ENCODE data around the gene LBR.

DNA sequence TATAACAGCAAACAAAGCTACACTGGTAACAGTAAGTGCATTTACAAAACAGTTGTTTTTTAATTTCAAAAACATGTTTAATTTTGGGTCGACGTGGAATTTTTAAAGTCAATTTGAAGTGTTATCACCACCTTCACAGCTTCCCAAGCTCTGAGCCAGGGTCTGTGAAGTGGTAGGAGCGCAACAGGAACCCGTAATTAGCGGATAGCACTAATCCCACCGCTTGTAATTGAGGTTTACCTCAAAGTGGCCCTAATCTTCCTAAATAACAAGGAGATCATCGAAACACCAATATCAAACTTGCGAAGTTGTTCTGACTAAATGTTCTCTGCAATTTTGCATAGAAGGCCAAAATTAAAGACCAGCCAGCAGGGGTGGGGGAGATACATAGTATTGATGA is 18.8 kb downstream of the LBR start:
- TF ChIP-seq GLI4 (tag by site-specific recombination; IDR thresholded peaks at IDR 0.05) = no peak
- TF ChIP-seq BCL11A (tag by site-specific recombination; IDR thresholded peaks at IDR 0.05; ENCODE audit: low read depth) = no peak
- TF ChIP-seq, protein P1, sequence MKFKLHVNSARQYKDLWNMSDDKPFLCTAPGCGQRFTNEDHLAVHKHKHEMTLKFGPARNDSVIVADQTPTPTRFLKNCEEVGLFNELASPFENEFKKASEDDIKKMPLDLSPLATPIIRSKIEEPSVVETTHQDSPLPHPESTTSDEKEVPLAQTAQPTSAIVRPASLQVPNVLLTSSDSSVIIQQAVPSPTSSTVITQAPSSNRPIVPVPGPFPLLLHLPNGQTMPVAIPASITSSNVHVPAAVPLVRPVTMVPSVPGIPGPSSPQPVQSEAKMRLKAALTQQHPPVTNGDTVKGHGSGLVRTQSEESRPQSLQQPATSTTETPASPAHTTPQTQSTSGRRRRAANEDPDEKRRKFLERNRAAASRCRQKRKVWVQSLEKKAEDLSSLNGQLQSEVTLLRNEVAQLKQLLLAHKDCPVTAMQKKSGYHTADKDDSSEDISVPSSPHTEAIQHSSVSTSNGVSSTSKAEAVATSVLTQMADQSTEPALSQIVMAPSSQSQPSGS (tag by site-specific recombination; IDR thresholded peaks at IDR 0.05; ENCODE audit: low read depth) = no peak
- no peak for TF ChIP-seq ZNF404 (tag by site-specific recombination; IDR thresholded peaks at IDR 0.05)
- TF ChIP-seq, protein P2, sequence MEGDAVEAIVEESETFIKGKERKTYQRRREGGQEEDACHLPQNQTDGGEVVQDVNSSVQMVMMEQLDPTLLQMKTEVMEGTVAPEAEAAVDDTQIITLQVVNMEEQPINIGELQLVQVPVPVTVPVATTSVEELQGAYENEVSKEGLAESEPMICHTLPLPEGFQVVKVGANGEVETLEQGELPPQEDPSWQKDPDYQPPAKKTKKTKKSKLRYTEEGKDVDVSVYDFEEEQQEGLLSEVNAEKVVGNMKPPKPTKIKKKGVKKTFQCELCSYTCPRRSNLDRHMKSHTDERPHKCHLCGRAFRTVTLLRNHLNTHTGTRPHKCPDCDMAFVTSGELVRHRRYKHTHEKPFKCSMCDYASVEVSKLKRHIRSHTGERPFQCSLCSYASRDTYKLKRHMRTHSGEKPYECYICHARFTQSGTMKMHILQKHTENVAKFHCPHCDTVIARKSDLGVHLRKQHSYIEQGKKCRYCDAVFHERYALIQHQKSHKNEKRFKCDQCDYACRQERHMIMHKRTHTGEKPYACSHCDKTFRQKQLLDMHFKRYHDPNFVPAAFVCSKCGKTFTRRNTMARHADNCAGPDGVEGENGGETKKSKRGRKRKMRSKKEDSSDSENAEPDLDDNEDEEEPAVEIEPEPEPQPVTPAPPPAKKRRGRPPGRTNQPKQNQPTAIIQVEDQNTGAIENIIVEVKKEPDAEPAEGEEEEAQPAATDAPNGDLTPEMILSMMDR (tag by site-specific recombination; IDR thresholded peaks at IDR 0.05) = no peak
- TF ChIP-seq, protein P3, sequence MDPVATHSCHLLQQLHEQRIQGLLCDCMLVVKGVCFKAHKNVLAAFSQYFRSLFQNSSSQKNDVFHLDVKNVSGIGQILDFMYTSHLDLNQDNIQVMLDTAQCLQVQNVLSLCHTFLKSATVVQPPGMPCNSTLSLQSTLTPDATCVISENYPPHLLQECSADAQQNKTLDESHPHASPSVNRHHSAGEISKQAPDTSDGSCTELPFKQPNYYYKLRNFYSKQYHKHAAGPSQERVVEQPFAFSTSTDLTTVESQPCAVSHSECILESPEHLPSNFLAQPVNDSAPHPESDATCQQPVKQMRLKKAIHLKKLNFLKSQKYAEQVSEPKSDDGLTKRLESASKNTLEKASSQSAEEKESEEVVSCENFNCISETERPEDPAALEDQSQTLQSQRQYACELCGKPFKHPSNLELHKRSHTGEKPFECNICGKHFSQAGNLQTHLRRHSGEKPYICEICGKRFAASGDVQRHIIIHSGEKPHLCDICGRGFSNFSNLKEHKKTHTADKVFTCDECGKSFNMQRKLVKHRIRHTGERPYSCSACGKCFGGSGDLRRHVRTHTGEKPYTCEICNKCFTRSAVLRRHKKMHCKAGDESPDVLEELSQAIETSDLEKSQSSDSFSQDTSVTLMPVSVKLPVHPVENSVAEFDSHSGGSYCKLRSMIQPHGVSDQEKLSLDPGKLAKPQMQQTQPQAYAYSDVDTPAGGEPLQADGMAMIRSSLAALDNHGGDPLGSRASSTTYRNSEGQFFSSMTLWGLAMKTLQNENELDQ (tag by site-specific recombination; IDR thresholded peaks at IDR 0.05; ENCODE audit: low read depth) = no peak
- no peak for TF ChIP-seq ZNF24 (tag by site-specific recombination; IDR thresholded peaks at IDR 0.05)

Measured in HEK293 (cell line).